ENCODE results near the gene WDR72. TPM values are rescaled to one million over a fixed set of nuclear protein-coding genes. Genes with fewer than 3 reads are reported as not detected.

The WDR72 gene
- total RNA-seq, 1 donor from 2014 or later = 0.59 TPM

GRCh38 chr15:53563627-53564026, 195.8 kb downstream of the WDR72 start:
- H3K4me3 Mint-ChIP-seq (ENCODE audit: unreplicated experiment) = no peak overlapping the region
- H3K4me1 Mint-ChIP-seq (ENCODE audit: unreplicated experiment) = no peaks in the 10 kb centered on the region
- no peaks in the 10 kb centered on the region for H3K27me3 Mint-ChIP-seq (ENCODE audit: unreplicated experiment)
- no peak for DNase-seq (ENCODE audit: low spot score)
- no peak overlapping the region for H3K27ac Mint-ChIP-seq (ENCODE audit: unreplicated experiment)
- no peaks in the 10 kb centered on the region for H3K9me3 Mint-ChIP-seq (ENCODE audit: unreplicated experiment)
- TF ChIP-seq CTCF (IDR thresholded peaks at IDR 0.05; ENCODE audit: unreplicated experiment) = no peak
- no peaks in the 10 kb centered on the region for H3K36me3 Mint-ChIP-seq (ENCODE audit: low read depth, unreplicated experiment)

- Mint-ChIP-seq H3K4me3 (ENCODE audit: unreplicated experiment) (no peak overlapping the region), H3K27me3 (ENCODE audit: unreplicated experiment) (peaks cover 2% of the 10 kb centered on the region), H3K36me3 (ENCODE audit: low read depth, unreplicated experiment) (no peaks in the 10 kb centered on the region), H3K4me1 (ENCODE audit: unreplicated experiment) (peaks cover 10% of the 10 kb centered on the region), H3K9me3 (ENCODE audit: unreplicated experiment) (no peaks in the 10 kb centered on the region), H3K27ac (ENCODE audit: unreplicated experiment) (no peak overlapping the region)
- no peak for DNase-seq (ENCODE audit: low spot score)
- TF ChIP-seq CTCF (IDR thresholded peaks at IDR 0.05; ENCODE audit: unreplicated experiment) = no peak
Measured at GRCh38 chr15:53559364-53560277, 199.8 kb downstream of the WDR72 start.

GRCh38 chr15:53558384-53558783, 201.1 kb downstream of the WDR72 start:
- Mint-ChIP-seq H3K4me1 (ENCODE audit: unreplicated experiment) (peaks cover 10% of the 10 kb centered on the region), H3K36me3 (ENCODE audit: low read depth, unreplicated experiment) (no peaks in the 10 kb centered on the region), H3K27me3 (ENCODE audit: unreplicated experiment) (peaks cover 2% of the 10 kb centered on the region), H3K9me3 (ENCODE audit: unreplicated experiment) (no peaks in the 10 kb centered on the region), H3K27ac (ENCODE audit: unreplicated experiment) (no peak overlapping the region), H3K4me3 (ENCODE audit: unreplicated experiment) (no peak overlapping the region)
- DNase-seq (ENCODE audit: low spot score) = no peak
- TF ChIP-seq CTCF (IDR thresholded peaks at IDR 0.05; ENCODE audit: unreplicated experiment) = no peak

GRCh38 chr15:53555226-53555625, 204.2 kb downstream of the WDR72 start:
- Mint-ChIP-seq H3K36me3 (ENCODE audit: low read depth, unreplicated experiment) (no peaks in the 10 kb centered on the region), H3K4me3 (ENCODE audit: unreplicated experiment) (no peak overlapping the region), H3K9me3 (ENCODE audit: unreplicated experiment) (no peaks in the 10 kb centered on the region), H3K27ac (ENCODE audit: unreplicated experiment) (no peak overlapping the region), H3K27me3 (ENCODE audit: unreplicated experiment) (peaks cover 2% of the 10 kb centered on the region), H3K4me1 (ENCODE audit: unreplicated experiment) (peaks cover 10% of the 10 kb centered on the region)
- TF ChIP-seq CTCF (IDR thresholded peaks at IDR 0.05; ENCODE audit: unreplicated experiment) = no peak
- DNase-seq (ENCODE audit: low spot score) = no peak

- Mint-ChIP-seq H3K4me1 (ENCODE audit: unreplicated experiment) (peaks cover 2% of the 10 kb centered on the region), H3K27ac (ENCODE audit: unreplicated experiment) (no peak overlapping the region), H3K9me3 (ENCODE audit: unreplicated experiment) (no peaks in the 10 kb centered on the region)
Measured at GRCh38 chr15:53549697-53550305, 209.7 kb downstream of the WDR72 start.

More at GRCh38 chr15:53549697-53550305, 209.7 kb downstream of the WDR72 start:
- no peak overlapping the region for H3K4me3 Mint-ChIP-seq (ENCODE audit: unreplicated experiment)
- no peaks in the 10 kb centered on the region for H3K27me3 Mint-ChIP-seq (ENCODE audit: unreplicated experiment)
- DNase-seq (ENCODE audit: low spot score) = no peak
- no peak for TF ChIP-seq CTCF (IDR thresholded peaks at IDR 0.05; ENCODE audit: unreplicated experiment)
- H3K36me3 Mint-ChIP-seq (ENCODE audit: low read depth, unreplicated experiment) = no peaks in the 10 kb centered on the region

Data from endothelial cell (in vitro differentiated cells).